Fibroblast of villous mesenchyme (primary cell): ENCODE results near the gene RERE. TPM values are rescaled to one million over a fixed set of nuclear protein-coding genes. Genes with fewer than 3 reads are reported as not detected.

Source experiments
- DNase-seq: peaks from one replicate; pipeline ENCODE4 v3.0.0-alpha.2; 2010; ENCODE audit warnings: low read depth
- H3K4me3 ChIP-seq: 2 replicates; pipeline ENCODE4 v1.5.1; 2011; ENCODE audit warnings: low read depth, mild to moderate bottlenecking, low read length
- CTCF ChIP-seq: IDR thresholded peaks from 2 replicates; pipeline ENCODE4 v1.5.1; 2012; ENCODE audit warnings: low read depth, mild to moderate bottlenecking, low read length; ENCODE audit not compliant: insufficient read depth
- total RNA-seq: library from RNA; depleted of rRNA; stranded (reverse); fragments of >200 nt; gene quantifications from 2 replicates; pipeline ENCODE4 v1.2.3, GENCODE V29; 2012

Gene RERE
- total RNA-seq, 1 donor = 51.4 TPM

GRCh38 chr1:8651962-8652361 is 165.5 kb downstream of the RERE start:
- no peak overlapping the region for H3K4me3 ChIP-seq
- TF ChIP-seq CTCF = no peak
- no peak for DNase-seq

- DNase-seq = no peak
- no peak overlapping the region for H3K4me3 ChIP-seq
- TF ChIP-seq CTCF = no peak
These were observed 166.1 kb downstream of the RERE start for GRCh38 chr1:8651236-8651890.

GRCh38 chr1:8649875-8650274 is 167.6 kb downstream of the RERE start:
- no peak for DNase-seq
- no peak overlapping the region for H3K4me3 ChIP-seq
- TF ChIP-seq CTCF = no peak

GRCh38 chr1:8649027-8649426 is 168.4 kb downstream of the RERE start:
- no peak overlapping the region for H3K4me3 ChIP-seq
- no peak for DNase-seq
- no peak for TF ChIP-seq CTCF

- no peak for TF ChIP-seq CTCF
- H3K4me3 ChIP-seq = no peak overlapping the region
- DNase-seq = no peak
These were observed 170.4 kb downstream of the RERE start for GRCh38 chr1:8646996-8647395.

DNA sequence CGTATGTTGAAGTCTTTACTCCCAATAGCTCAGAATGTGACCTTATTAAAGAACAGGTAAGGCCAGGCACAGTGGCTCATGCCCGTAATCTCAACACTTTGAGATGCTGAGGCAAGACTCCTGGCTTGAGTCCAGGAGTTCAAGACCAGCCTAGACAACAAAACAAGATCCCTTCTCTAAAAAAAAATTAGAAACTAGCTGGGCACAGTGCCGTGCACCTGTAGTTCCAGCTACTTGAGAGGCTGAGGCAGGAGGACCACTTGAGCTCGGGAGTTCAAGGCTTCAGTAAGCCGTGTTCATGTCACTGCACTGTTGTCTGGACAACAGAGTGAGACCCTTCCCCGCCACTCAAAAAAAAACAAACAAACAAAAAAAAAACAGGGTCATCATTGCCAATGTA is 171.3 kb downstream of the RERE start:
- DNase-seq = no peak
- TF ChIP-seq CTCF = no peak
- H3K4me3 ChIP-seq = no peak overlapping the region
